Fibroblast of pulmonary artery (primary cell): ENCODE data around the gene ANKRD13D.

Experiments used
- DNase-seq: peaks from one replicate; pipeline ENCODE4 v3.0.0-alpha.2; 2010; ENCODE audit warnings: low read depth
- H3K4me3 ChIP-seq: replicated peaks from 2 replicates; pipeline ENCODE4 v1.5.1; 2011; ENCODE audit warnings: low read depth, mild to moderate bottlenecking, control low read depth, low read length, moderate library complexity
- CTCF ChIP-seq: IDR thresholded peaks from 2 replicates; pipeline ENCODE4 v1.5.1; 2011; ENCODE audit warnings: mild to moderate bottlenecking, control low read depth, low read length, inconsistent platforms; ENCODE audit errors: missing control alignments

The ANKRD13D gene

GRCh38 chr11:67312187-67313021, 23.3 kb downstream of the ANKRD13D start:
- H3K4me3 ChIP-seq: no peak overlapping the region
- DNase-seq: no peak
- no peak for TF ChIP-seq CTCF

GRCh38 chr11:67313125-67313890, 24.2 kb downstream of the ANKRD13D start:
- H3K4me3 ChIP-seq: no peak overlapping the region
- no peak for TF ChIP-seq CTCF

GRCh38 chr11:67314218-67314617, 25.1 kb downstream of the ANKRD13D start:
- no peak for TF ChIP-seq CTCF
- no peak for DNase-seq
- no peak overlapping the region for H3K4me3 ChIP-seq

More at GRCh38 chr11:67313125-67313890, 24.2 kb downstream of the ANKRD13D start:
- no peak for DNase-seq

GRCh38 chr11:67315325-67315909, 26.3 kb downstream of the ANKRD13D start:
- TF ChIP-seq CTCF: no peak
- H3K4me3 ChIP-seq: no peak overlapping the region
- DNase-seq: no peak

GRCh38 chr11:67316882-67317204, 27.7 kb downstream of the ANKRD13D start:
- no peak for TF ChIP-seq CTCF
- DNase-seq: no peak
- peak overlapping the region; percentile 88 for H3K4me3 ChIP-seq

GRCh38 chr11:67317205-67317887, 28.2 kb downstream of the ANKRD13D start:
- peak; percentile 95 for DNase-seq
- TF ChIP-seq CTCF: peak; percentile 80
- H3K4me3 ChIP-seq: peak overlapping the region; percentile 88
